GM19328 (cell line): ENCODE data around the gene ING5.
"Not testable (repeated sequence)": the region's sequence is repeated elsewhere in the genome, so short reads cannot be mapped to it uniquely, and the experiment has no call there.

Source experiments
- ATAC-seq: cut with Tn5 transposase; IDR thresholded peaks from one replicate; pipeline ENCODE4 v1.9.1; 2021; ENCODE audit warnings: mild to moderate bottlenecking, moderate library complexity; ENCODE audit not compliant: unreplicated experiment

Gene ING5

DNA sequence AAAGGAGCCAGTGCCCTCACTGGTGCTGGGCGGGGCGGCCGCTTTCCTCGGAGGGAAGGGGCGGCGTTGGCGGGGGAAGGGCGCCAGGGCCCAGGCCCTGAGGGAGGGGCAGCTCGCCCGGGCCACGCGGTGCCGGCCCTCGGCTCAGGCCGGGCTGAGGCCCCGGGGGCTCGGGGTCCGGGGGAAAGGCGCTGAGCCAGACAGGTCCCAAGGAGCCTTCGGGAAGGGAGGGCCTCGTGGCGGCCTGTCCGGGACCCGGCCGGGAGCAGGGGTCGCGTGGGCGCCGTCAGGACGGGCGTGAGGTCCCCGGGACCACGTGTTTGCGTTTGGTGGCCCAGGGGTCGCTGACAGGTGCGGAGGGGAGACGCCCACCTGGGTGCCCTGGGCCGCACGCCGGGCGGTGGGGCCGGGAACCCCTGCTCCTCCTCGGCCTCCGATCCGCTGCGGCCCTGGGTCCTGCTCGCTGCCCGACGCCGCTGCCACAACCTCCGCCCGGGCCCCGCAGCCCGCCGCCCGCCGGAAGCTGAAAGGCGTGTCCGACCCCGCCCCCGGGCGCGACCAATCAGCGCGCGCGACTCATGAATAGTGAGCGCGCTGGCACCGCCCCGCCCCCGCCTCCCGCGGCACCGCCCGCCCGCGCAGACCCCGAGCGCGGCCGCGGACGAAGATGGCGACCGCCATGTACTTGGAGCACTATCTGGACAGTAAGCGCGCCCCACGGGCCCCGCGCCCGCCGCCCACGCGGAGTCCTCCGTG is at the start of gene ING5:
ING5 (plus strand) TSS at position 641 of the 756 bp plus-strand sequence; CDS start at position 668, 27 bp downstream.
- ATAC-seq = peak; percentile 48

DNA sequence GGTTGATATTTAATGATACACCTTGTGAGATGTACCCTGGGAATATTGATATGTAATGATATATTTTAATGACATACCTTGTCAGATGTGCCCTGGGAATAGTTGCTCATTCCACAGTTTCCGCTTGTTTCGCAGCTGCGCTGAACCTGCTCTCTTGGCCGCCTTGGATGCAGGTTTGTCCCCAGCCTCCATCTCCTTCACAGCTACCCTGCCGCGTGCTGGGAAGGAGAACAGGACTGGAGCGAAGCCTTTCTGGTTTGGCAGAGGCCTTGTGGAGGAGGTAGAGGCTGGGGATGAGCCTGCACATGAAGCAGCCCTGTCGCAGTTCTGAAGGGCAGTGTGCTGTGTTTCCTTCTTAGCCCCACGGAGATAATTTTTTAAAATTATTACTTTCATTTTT is 49.7 kb upstream of the ING5 start:
- no peak for ATAC-seq

GRCh38 chr2:241652722-241653121 is 49.1 kb upstream of the ING5 start:
- ATAC-seq = no peak

- no peak for ATAC-seq
These were observed 48.6 kb upstream of the ING5 start for GRCh38 chr2:241653210-241653750.

GRCh38 chr2:241654551-241654950 is 47.3 kb upstream of the ING5 start:
- ATAC-seq = no peak

DNA sequence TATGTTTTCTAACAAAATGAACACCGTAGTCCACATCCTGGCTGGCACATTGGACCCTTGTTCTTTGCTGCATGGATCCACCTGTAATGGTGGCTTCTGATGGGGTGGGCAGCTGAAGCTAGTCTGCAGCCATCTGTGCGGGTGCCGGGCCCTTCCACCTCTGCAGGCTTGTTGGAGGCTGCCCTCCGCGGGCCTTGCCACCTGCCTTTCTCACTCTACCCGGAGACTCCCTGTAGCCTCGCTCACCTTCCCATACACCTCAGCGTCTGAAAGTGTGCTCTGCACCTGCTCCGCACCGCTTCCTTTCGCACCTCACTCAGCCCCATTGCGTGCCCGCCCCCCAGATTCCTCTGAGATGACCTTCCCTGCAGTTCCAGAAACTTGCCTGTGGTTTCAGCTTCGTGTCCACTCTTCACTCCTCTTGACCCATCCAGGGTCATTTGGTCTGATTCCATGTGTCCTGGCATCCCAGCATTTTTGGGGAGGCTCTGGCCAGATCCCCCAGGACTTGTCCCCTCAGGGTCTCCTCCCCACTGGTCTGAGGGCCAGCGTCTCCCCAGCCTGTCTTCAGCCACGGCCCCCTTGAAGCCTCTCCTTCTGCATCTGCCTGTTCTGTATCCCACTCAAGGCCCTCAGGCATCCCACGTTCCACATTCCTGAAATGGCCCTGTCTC is 46.2 kb upstream of the ING5 start:
- ATAC-seq = no peak

GRCh38 chr2:241656190-241656741 is 45.6 kb upstream of the ING5 start:
- no peak for ATAC-seq

- ATAC-seq = no peak
These were observed 44.0 kb upstream of the ING5 start for GRCh38 chr2:241657786-241658254.

DNA sequence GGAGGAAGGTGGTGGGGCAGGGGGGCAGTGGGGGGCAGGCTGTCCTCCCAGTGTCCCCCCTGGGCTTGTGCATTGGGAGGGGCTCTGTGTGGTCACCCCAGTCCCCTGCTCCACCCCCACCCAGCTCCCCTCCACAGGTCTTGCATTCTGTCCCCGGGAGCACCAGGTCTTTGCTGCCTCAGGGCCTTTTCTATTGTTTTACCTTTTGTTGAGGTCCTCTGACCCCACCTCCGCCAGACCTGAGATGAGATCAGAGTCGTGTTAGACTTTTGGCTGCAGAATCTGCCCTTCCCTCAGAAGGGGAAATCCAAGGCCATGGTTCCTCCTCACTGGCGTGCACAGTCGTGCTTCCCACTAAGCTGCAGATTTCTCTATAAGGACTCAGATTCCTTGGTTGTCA is 43.5 kb upstream of the ING5 start:
- no peak for ATAC-seq

- no peak for ATAC-seq
These were observed 42.6 kb upstream of the ING5 start for GRCh38 chr2:241659150-241659739.

DNA sequence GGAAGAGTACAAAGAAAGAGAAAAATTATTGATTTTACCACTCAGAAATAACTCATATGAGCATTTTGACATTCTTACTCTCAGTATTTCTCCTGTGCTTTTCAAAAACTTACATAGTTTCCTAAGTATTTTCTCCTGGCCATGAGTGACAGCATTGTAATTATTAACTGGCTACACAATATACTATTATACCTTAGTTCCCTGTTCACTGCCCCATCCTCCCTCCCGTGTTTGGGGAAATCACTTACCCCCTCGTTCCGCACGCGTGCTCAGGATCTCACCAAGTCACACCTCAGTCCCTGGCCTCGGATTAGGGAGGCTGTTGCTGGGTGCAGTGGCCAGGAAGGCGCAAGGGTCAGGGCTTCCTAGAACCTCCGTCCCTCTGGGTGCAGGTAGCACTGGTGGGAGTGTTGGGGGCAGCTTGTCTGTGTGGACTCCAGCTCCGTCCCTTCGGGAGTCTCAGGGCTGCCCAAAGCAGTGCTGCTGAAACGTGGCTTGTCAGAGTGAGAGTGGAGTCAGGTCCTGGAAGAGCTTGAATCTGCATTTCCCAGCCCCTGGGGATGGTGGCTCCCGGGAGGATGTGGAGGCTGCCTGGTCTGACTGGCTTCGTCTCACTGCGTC is 41.1 kb upstream of the ING5 start:
- no peak for ATAC-seq

- not testable (repeated sequence) for ATAC-seq
These were observed 39.1 kb upstream of the ING5 start for GRCh38 chr2:241662731-241663130.

DNA sequence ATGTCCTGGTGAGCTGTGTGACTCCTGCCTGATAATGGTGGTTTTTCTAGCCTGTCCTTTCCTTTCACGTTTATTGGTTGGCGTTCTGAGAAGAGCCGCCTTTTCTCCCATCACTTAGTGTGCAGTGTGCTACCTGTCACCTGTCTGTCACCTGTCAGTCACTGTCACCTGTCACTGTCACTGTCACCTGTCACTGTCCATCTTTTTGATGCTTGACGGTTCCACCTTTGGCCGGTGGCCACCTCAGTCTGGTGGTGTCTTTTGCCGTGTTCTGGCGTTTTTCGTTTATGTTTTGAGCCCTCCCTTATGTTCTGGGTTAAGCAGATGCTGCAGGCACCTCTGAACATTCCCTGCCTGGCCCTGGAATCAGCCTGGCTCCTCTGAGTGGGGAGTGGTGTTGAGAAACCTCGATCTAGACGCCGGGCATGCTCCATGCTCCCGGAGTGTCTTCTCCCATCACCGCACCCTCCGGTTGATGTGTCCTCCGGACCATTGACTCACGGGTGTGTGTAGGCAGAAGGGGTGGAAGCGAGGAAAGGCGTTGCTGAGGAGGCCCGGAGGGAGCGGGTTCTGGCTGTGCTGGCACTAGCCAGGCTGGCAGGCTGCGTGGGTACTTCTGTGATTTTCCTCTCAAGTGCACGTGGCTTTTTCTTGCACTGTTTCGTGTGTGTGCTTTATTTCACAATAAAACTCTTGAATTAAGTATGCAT is 36.0 kb upstream of the ING5 start:
- no peak for ATAC-seq

DNA sequence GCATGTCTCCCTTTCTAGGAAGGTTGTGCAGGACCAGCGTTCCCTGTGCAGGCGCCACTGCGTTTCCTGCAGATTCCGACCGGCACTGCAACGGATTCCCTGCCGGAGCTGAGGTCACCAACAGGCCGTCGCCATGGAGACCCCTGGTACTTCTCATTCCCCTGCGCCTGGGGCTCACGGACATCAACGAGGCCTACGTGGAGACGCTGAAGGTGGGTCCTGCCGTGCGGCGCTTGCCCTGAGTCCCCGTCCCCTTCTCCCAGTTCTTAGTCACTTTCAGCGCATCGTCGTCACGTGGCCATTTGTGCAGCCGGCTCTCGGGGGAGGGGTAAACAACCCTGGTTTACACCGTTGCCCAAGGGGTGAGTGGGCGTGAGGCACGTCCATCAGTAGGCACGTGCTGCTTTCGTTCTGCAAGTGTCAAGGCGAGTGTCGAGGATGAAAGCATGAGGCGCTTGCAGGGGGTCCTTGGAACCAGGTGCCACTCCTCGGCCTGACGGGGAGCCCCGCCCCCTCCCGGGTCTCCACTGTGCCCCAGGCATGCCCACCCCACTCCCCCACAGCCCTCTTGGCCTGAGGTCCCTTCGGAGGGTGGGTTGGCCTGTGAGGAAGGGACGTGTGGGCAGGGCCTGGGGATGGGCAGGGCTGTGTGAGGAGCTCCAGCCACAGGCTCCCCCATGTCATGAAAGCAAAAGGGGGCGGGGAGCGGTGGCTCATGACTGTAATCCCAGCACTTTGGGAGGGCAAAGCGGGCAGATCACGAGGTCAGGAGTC is 35.0 kb upstream of the ING5 start:
- no peak for ATAC-seq

DNA sequence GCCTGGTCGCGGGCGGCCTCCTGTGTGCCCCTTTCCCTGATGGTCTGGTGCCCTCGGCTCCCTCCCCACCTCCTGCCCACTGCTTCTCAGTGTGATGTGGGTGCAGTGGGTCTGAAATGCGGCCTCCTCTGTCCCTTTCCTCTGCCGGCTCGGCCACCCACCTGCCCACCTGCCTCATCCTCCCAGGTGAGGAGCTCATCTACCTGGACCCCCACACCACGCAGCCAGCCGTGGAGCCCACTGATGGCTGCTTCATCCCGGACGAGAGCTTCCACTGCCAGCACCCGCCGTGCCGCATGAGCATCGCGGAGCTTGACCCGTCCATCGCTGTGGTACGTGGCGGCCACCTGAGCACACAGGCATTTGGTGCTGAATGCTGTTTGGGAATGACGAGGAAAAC is 33.5 kb upstream of the ING5 start:
- ATAC-seq = no peak

DNA sequence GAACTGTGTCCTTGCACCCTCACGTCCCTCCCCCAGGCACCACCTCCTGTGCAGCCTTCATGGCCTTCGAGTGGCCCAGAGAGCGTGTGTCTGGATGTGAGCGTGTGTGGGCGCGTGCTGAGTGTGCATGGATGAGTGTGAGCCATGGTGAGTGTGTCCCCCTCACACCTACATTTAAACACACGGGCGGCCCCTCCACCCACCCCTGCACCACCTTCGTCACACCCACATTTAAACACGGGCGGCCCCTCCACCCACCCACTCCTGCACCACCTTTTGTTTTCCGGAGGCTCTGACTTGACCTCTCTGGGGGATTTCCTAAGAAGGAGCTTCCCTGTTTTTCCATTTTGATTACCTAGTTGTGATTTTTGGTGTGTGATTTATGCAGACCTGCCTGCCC is 33.0 kb upstream of the ING5 start:
- ATAC-seq = no peak

DNA sequence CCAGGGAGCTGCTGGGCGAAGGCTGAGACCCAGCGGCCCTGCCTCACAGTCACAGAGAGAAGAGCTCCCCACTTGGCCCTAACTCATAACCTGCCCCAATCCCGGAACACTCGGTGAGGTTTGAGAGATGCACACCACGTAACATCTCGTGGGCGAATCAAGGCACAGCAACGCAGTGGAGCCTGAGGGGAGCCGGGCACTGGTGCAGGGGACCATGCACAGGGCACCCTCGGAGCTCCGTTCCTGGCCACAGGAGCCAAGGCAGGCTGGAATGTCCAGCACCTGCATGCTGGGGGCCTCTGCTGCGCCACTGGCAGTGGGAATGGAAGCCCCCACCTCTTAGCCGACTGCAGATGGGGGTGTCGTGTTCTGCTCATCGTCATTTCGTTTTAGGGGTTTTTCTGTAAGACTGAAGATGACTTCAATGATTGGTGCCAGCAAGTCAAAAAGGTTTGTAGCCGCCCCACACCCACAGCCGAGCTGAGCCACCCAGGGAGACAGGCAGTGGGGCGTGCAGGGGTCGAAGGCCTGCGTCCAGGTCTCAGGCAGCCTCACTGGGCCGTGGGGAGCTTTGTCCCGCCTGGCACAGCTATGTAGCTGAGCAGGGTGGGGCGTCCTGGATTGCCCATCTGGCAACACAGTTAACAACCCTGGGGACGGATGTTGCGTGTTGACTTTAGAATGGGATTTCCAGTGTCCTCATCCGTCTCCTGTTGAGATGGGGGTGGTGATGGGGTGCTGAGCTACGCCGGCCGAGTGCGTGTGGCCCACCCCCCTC is 31.3 kb upstream of the ING5 start:
- ATAC-seq = no peak

GRCh38 chr2:241671457-241672240 is 30.2 kb upstream of the ING5 start:
- ATAC-seq = no peak
